Amniotic epithelial cell (primary cell): Measurements from ENCODE around the gene RASA2.
"Not testable (repeated sequence)": the region's sequence is repeated elsewhere in the genome, so short reads cannot be mapped to it uniquely, and the experiment has no call there.

Source experiments
- DNase-seq: peaks from one replicate; pipeline ENCODE4 v3.0.0-alpha.2; 2010; ENCODE audit warnings: low read depth

Gene RASA2

GRCh38 chr3:141457624-141458236 is 29.1 kb upstream of the RASA2 start:
- DNase-seq, result no peak

DNA sequence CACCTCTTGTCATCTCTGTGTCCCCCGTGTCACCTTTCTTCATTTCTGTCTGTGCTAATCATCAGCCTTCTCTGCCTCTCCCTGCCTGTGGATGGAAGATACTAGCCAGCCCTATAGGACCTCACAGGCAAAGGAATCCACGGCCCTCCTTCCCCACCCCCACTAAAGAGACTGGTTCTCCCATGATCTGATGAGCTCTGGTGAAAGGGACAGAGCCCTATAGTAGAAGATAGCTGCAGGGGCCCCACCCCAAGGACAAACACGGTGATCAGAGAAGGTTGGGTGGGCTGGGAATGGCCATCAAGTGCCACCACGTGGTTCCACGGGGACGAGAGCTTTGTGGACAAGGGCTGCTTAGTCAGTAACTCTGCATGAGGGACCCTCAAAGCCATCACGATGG is 27.8 kb upstream of the RASA2 start:
- DNase-seq, result no peak

DNA sequence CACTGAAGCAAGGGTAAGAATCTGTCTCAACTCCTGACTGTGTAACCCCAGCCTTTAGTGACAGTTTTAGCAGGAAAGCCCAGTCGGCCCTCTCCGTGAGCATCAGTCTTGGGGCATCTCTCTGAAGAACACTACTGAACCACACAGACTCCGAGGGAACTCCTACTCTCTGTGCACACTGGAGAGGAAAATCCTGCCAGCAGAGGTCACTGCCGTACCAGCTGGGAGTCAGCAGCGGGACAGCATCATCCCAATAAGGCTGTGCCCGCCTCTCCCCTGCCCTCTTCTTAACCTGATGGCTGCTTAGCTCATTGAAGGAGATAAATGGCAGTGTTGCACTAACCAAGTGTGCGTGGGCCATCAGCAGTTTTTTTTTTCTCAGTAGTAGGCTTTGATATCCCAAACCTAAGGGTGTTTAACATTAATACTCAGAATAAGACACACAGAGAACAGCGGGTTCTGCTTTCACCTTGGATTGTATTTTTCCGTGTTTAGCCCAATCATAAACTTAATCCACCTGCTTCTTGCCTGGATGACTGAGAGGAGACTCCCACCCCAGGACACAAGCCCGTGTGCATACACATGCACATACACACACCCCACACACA is 26.6 kb upstream of the RASA2 start:
- peak; percentile 79 for DNase-seq

DNA sequence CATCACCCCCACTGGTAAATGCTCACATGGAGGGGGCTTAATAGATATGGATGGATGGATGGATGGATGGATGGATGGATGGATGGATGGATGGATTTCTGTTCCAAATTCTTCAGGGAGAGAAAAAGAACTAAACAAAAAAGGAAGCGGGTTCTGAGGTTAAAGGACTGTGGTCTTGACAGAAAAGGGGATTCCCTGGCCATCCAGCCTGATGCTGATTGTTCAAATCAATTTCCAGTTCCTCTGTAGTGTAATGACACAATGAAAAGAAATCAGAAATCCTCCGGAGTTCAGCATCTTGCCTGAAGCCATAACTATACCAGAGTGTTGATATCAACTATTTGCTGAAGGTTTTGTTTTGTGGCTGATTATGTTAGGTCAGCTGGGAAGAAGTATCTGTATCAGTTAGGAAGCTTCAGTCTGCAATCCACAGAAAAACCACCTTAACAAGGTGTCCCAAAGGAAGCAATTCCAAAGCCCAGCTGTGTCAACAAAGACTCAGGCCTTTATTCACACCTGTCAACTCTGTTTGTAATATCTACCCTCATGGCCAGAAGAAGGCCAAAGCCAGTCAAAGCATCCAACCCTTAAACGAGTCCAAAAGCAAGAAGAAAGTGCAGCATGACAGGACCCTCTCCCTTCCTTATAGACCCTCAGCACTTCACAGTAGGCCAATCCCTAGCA is 24.5 kb upstream of the RASA2 start:
- DNase-seq, result no peak

DNA sequence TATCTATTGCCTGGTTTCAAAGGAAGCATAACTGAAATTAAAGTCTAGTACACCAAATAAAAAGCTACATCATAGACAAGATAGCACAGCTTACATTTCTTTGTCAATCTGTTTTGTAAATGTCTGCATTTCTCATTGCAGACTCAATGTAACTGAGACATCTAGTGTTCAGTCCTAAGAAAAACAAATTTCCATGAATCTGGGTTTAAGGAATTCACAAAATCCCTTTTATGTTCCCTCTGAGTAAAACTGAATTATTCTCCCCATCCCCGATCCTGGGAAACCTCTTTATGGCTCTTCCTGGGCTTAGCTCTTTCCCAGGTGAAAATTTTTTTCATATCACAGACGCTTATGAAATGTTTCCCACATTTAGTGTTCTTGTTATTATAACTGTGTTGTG is 21.6 kb upstream of the RASA2 start:
- DNase-seq, result peak; percentile 35

DNA sequence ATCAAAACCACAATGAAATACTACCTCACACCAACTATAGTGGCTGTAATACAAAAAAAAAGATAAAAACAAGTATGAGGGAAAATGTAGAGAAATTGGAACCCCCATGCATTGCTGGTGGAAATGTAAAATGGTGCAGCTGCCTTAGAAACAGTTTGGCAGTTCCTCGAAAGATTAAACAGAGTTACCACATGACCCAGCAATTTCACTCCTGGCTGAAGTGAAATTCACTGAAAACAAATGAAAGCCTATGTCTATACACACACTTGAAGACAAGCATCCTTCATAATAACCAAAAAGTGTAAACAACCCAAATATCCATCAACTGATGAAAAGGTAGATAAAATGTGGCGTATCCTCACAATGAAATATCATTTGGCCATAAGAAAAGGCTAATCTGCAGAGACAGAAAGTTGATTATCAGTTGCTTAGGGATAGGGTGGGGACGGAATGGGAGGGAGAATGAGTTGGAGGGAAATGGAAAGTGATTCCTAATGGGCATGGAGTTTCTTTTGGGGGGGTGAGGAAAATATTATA is 20.1 kb upstream of the RASA2 start:
- no peak for DNase-seq

GRCh38 chr3:141469720-141470119 is 17.1 kb upstream of the RASA2 start:
- no peak for DNase-seq

GRCh38 chr3:141471160-141471559 is 15.7 kb upstream of the RASA2 start:
- peak; percentile 21 for DNase-seq

- DNase-seq, result no peak
Observed at GRCh38 chr3:141476033-141476432, 10.8 kb upstream of the RASA2 start.

DNA sequence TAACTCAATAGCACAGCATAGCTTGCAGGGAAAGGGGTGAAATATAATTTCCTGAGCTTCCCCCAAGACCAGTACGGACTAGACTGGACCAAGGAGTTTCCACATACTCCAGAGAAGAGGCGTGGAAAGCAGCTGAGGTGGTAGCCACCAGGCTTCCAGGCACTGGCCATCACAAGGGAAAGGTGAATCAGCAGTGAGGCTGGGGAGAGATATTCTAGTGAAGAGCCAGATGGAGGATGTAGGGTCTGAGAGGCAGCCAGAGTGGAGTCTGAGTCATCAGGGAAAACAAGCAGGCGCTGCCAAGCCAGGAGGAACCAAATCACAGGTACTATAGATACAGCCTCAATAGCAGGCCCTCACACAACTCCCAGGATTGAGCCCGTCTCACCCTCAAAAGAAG is 9.6 kb upstream of the RASA2 start:
- peak; percentile 93 for DNase-seq

GRCh38 chr3:141478139-141478538 is 8.7 kb upstream of the RASA2 start:
- DNase-seq, result no peak

DNA sequence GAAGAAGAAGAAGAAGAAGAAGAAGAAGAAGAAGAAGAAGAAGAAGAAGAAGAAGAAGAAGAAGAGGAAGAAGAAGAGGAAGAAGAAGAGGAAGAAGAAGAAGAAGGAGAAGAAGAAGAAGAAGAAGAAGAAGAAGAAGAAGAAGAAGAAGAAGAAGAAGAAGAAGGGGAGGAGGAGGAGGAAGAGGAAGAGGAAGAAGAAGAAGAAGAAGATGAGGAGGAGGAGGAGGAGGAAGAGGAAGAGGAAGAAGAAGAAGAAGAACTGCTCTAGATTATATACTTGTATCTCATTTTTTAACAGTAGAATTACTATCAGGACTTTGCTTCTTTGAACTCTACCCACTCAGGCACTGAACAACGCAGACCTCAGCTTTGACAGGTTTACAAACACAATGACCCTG is 8.0 kb upstream of the RASA2 start:
- not testable (repeated sequence) for DNase-seq

- peak; percentile 88 for DNase-seq
Observed at GRCh38 chr3:141482245-141482922, 4.4 kb upstream of the RASA2 start.

- DNase-seq, result no peak
Observed at GRCh38 chr3:141484701-141485287, 2.0 kb upstream of the RASA2 start.

GRCh38 chr3:141485641-141486495 is 959 bp upstream of the RASA2 start:
- DNase-seq, result peak; percentile 86

DNA sequence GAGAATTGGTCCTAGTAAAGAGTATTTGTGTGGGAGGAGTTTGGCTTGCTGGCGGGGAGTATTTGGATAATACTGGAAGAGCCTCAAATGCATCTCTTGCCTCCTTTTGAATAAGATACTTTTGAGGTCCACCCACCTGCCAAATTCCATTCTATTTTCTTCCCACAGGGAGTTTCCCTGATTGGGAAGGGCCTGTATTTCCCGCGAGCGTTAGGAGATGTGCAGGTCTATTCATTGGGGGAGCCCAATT is 406 bp upstream of the RASA2 start:
- peak; percentile 56 for DNase-seq

- peak; percentile 51 for DNase-seq
Observed at GRCh38 chr3:141487521-141488252, 860 bp downstream of the RASA2 start.

GRCh38 chr3:141489203-141489602 is 2.4 kb downstream of the RASA2 start:
- no peak for DNase-seq

DNA sequence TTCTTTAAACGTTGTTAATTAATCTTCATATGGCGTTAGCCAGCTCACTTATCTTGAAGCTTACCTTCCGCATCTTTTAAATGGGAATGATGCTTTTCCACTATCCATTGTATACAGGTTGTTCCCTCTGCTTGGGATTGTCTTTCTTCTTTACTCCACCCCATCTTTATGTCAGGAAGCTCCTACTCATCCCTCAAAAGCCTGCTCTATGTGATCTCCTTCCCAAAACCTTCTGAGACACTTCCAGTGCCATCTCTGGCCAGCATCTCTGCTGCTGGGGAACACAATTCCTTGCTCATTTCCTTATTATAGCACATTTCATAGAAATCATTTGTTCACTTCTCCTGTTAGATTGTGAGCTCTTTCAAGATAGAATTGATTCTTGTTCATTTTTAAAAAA is 4.3 kb downstream of the RASA2 start:
- no peak for DNase-seq

GRCh38 chr3:141491929-141492328 is 5.1 kb downstream of the RASA2 start:
- DNase-seq, result no peak

DNA sequence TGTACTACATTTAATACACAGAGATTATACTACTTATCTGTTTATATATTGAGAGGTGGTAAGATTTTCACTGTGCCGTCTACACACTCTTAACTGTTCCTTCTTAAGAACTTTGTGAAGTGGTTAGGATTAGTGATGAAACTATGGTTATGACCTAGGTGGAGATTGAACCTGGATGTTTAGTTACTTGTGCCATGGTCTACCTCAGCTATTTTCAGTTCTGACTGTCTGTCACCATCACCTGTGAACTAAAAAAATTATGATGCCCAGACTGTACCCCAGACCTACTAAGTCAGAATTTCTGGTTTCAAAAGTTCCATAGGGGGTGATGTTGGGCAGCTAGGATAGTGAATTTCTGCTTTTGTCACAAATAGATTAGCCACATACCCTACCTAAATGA is 6.4 kb downstream of the RASA2 start:
- DNase-seq, result no peak
